ENCODE results near the gene DSTYK.
A peak's percentile ranks its signal among the peaks of the same experiment; 100 is the strongest.

DNA sequence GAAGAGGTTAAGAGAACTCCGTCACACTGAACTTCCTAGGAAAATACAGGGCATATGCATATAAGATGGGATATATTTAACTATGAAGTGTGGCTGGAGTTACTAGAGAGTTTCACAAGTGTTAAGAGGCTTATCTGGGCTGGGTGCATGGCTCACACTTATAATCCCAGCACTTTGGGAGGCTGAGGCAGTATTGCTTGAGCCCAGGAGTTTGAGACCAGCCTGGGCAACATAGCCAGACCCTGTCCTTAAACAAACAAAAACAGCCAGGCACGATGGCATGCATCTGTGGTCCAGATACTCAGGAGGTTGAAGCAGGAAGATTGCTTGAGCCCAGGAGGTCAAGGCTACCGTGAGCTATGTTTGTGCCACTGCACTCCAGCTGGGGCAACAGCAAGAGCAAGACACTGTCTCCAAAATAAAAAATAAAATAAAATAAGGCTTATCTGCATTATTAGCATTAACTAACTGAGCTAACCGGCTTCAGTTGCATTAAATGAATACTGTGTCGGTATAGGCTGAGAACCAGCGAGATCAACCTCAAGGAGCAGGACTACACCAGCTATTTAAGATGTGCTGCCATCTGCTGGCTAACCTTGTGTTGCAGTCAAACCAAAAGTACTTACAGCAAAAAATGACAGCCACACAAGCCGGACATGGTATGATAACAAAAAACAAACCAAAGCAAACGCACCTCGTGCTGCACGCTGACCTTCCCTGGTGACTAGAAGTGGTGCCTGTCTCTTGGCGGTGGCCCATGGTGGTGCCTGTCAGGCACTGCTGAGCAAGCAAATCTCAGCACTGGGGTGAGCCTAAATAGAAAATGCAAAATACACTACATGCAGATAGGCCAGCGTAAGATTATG lies 70.0 kb downstream of the DSTYK start:
- TF ChIP-seq, protein P1, sequence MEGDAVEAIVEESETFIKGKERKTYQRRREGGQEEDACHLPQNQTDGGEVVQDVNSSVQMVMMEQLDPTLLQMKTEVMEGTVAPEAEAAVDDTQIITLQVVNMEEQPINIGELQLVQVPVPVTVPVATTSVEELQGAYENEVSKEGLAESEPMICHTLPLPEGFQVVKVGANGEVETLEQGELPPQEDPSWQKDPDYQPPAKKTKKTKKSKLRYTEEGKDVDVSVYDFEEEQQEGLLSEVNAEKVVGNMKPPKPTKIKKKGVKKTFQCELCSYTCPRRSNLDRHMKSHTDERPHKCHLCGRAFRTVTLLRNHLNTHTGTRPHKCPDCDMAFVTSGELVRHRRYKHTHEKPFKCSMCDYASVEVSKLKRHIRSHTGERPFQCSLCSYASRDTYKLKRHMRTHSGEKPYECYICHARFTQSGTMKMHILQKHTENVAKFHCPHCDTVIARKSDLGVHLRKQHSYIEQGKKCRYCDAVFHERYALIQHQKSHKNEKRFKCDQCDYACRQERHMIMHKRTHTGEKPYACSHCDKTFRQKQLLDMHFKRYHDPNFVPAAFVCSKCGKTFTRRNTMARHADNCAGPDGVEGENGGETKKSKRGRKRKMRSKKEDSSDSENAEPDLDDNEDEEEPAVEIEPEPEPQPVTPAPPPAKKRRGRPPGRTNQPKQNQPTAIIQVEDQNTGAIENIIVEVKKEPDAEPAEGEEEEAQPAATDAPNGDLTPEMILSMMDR (IDR thresholded peaks at IDR 0.05): peak; percentile 73 to 84 (median 76)
- no peak for TF ChIP-seq POLR2A (IDR thresholded peaks at IDR 0.05)
